GM21737 (cell line): ENCODE data around the gene AKAP13.

Experiments used
- ATAC-seq: cut with Tn5 transposase; IDR thresholded peaks from one replicate; pipeline ENCODE4 v1.9.1; 2021; ENCODE audit warnings: mild to moderate bottlenecking, moderate library complexity; ENCODE audit not compliant: unreplicated experiment

The AKAP13 gene

GRCh38 chr15:85404918-85405866 lies 24.8 kb downstream of the AKAP13 start:
- ATAC-seq, result no peak

DNA sequence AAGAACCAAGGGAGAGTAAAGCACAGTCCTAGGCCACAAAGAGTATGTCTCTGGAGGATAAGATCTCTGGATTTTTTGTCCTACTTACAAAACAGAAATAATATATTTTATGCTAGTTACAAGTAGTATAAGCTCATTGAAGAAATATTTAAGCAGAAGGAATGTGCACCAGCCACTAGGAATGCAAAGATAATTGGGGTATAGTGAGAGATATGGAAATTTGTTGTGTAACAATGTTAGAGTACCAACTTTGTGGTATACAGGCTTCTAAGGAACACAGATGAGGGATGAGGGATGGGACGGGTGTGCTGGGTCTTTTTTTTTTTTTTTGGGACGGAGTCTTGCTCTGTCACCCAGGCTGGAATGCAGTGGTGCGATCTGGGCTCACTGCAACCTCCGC lies 26.5 kb downstream of the AKAP13 start:
- ATAC-seq, result no peak

GRCh38 chr15:85407421-85408269 lies 27.2 kb downstream of the AKAP13 start:
- ATAC-seq, result peak; percentile 32

DNA sequence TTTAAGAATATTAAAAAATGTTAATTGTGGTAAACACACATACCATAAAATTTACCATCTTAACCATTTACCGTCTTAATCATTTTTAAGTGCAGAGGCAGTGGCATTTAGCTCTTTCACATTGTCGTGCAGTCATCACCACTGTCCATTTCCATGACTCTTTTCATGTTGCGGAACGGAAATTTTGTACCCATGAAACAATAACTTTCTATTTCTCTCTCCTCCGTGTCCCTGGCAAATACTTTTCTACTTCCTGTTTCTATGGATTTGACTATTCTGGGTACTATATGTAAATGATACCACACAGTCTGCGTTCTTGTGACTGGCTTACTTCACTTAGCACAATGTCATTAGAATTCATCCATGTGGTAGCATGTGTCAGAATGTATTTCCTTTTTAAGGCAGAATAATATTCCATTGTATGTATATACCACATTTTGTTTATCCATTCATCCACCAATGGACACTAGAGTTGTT lies 27.9 kb downstream of the AKAP13 start:
- peak; percentile 44 for ATAC-seq

DNA sequence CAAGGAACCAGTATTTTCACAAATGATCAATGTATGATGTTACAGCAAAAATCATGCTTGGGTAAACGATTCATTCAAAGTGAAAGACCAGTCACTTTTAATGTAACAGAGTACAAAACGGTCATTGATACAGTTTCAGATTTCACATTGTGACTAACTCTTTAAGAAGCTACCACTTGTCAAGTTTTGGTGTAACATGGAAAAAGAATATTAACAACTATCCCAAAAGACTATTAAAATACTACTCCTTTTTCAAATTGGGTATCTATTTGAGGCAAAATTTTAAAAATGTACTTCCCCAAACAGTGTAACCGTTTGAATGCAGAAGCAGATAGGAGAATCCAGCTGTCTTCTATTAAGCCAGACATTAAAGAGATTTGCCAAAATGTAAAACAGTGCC lies 31.7 kb downstream of the AKAP13 start:
- no peak for ATAC-seq

- peak; percentile 91 for ATAC-seq
Observed at GRCh38 chr15:85412956-85413854, 32.8 kb downstream of the AKAP13 start.

DNA sequence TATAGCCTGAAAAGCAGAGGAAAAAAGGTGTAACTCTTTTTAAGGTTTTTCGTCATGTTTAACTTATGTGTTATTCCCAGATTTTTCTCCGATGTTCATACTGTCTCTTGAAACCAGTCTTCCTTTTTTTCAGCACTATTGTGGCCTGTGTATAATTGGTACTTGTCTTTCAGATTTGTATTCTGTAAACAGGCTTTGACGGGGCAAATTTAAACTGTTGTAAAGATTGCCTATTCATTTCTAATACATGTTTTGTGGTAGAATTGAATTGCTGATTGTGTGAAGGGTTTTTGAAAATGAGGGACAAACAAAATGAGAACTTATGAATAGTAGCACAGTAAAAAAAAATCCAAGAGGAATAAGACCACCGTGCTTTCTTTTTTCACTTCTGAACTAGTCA lies 33.6 kb downstream of the AKAP13 start:
- ATAC-seq, result no peak

GRCh38 chr15:85414495-85414894 lies 34.1 kb downstream of the AKAP13 start:
- no peak for ATAC-seq

- ATAC-seq, result no peak
Observed at GRCh38 chr15:85414991-85415390, 34.6 kb downstream of the AKAP13 start.

- ATAC-seq, result no peak
Observed at GRCh38 chr15:85415783-85416182, 35.4 kb downstream of the AKAP13 start.

DNA sequence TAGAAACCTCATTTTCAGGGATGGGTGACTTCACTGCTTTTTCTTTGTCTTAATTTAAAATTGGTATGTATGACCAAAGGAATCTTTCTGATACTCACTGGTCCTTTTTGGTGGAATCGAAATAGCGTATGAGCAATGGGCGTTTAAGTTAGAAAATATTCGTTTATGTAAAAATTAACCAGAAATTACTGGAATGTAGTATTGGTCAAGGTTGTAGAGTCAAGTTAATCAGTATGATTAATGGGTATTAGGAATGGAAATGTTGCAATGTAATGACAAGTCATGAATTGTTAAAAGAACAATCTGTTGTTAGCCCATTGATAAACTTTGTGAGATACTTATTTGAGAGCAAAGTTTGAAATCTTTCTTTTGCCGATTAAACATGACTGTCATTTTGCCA lies 36.9 kb downstream of the AKAP13 start:
- no peak for ATAC-seq

DNA sequence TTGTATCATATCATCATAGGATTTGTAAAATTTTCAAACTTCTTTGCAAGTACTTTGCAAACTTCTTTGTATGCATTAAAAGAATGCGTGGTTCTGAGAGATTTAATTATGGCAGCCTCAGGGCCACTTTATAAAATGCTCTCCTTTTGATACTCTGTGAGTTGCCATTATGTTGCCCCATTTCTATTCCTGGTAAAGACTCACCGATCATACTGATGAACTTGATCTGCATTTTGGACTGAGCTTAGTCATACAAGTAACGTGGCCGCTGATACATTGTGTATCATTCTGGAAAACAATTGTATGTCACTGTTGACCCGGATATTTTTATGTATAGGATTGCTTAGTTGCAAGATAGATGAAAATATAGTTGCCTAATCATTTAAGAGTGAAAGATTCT lies 38.8 kb downstream of the AKAP13 start:
- ATAC-seq, result no peak

- ATAC-seq, result no peak
Observed at GRCh38 chr15:85421116-85421925, 40.9 kb downstream of the AKAP13 start.

- ATAC-seq, result no peak
Observed at GRCh38 chr15:85422607-85423006, 42.2 kb downstream of the AKAP13 start.

GRCh38 chr15:85423256-85423655 lies 42.9 kb downstream of the AKAP13 start:
- no peak for ATAC-seq

GRCh38 chr15:85424154-85424553 lies 43.8 kb downstream of the AKAP13 start:
- ATAC-seq, result no peak

DNA sequence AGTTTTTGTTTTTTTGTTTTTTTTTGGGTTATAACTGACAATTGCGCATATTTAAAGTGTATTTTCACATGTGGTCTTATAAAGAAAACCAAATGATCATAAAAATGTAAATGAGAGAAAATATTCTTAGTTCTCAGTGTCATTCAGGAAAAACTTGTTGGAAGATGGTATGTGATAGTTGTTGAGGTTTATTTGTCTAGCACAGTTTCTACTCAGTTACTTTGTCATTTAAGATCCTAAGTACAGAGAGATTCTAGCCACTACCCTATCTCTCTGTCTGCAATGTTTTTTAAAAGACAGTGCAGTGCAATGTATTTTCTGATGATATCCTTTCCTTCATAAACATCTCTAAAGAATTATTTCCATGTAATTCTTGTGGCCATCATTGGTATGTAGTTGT lies 46.1 kb downstream of the AKAP13 start:
- no peak for ATAC-seq

- no peak for ATAC-seq
Observed at GRCh38 chr15:85427286-85428028, 47.1 kb downstream of the AKAP13 start.

GRCh38 chr15:85429522-85429921 lies 49.1 kb downstream of the AKAP13 start:
- no peak for ATAC-seq
